Mesothelial cell of epicardium (in vitro differentiated cells): ENCODE data around the gene LENG9. TPM values are rescaled to one million over a fixed set of nuclear protein-coding genes. Genes with fewer than 3 reads are reported as not detected.

Experiments
- DNase-seq, 2 experiments: peaks; one replicate each; pipeline ENCODE4 v3.0.0; 2021; ENCODE audit warnings: low spot score in 2 of 2; ENCODE audit not compliant: unreplicated experiment in 2 of 2
- H3K27ac Mint-ChIP-seq: 2 replicates; pipeline ENCODE4 v1.8.0; 2021; ENCODE audit warnings: mixed read lengths
- H3K27me3 Mint-ChIP-seq: 2 replicates; pipeline ENCODE4 v1.8.0; 2021; ENCODE audit warnings: low read depth, mixed read lengths
- H3K36me3 Mint-ChIP-seq: 2 replicates; pipeline ENCODE4 v1.8.0; 2021; ENCODE audit warnings: mixed read lengths
- H3K4me1 Mint-ChIP-seq: 2 replicates; pipeline ENCODE4 v1.8.0; 2021; ENCODE audit warnings: mixed read lengths
- H3K4me3 Mint-ChIP-seq: 2 replicates; pipeline ENCODE4 v1.8.0; 2021; ENCODE audit warnings: mild to moderate bottlenecking, moderate library complexity, mixed read lengths
- H3K9me3 Mint-ChIP-seq: 2 replicates; pipeline ENCODE4 v1.8.0; 2021; ENCODE audit warnings: mixed read lengths
- CTCF ChIP-seq: fragments of 200-600 bp; sonication (generic); IDR thresholded peaks from one replicate; pipeline ENCODE4 v1.5.0; 2021; ENCODE audit warnings: antibody characterized with exemption; ENCODE audit not compliant: unreplicated experiment
- total RNA-seq: library from RNA; stranded (reverse); gene quantifications from 3 replicates; pipeline ENCODE4 v1.2.1, GENCODE V29; 2021

Gene LENG9
- total RNA-seq, 1 donor from 2014 or later = 5.8 TPM

GRCh38 chr19:54439174-54439851 lies 24.3 kb downstream of the LENG9 start:
- Mint-ChIP-seq H3K36me3 (peaks cover 13% of the 10 kb centered on the region), H3K27me3 (no peaks in the 10 kb centered on the region), H3K27ac (no peak overlapping the region)

GRCh38 chr19:54436628-54437252 lies 26.8 kb downstream of the LENG9 start:
- H3K4me3 Mint-ChIP-seq = no peak overlapping the region
- peaks cover 6% of the 10 kb centered on the region for H3K36me3 Mint-ChIP-seq
- DNase-seq = no peak
- no peaks in the 10 kb centered on the region for H3K27me3 Mint-ChIP-seq
- no peak for TF ChIP-seq CTCF
- H3K27ac Mint-ChIP-seq = no peak overlapping the region
- peaks cover 9% of the 10 kb centered on the region for H3K4me1 Mint-ChIP-seq
- no peaks in the 10 kb centered on the region for H3K9me3 Mint-ChIP-seq

More at GRCh38 chr19:54439174-54439851, 24.3 kb downstream of the LENG9 start:
- Mint-ChIP-seq H3K4me3 (no peak overlapping the region), H3K4me1 (peaks cover 3% of the 10 kb centered on the region), H3K9me3 (no peaks in the 10 kb centered on the region)
- no peak for DNase-seq
- TF ChIP-seq CTCF = no peak

- Mint-ChIP-seq H3K4me1 (peaks cover 16% of the 10 kb centered on the region), H3K36me3 (peaks cover 6% of the 10 kb centered on the region), H3K4me3 (no peak overlapping the region), H3K9me3 (no peaks in the 10 kb centered on the region), H3K27ac (no peak overlapping the region), H3K27me3 (peaks cover under 1% of the 10 kb centered on the region)
- no peak for TF ChIP-seq CTCF
- DNase-seq = no peak
These were observed 27.5 kb downstream of the LENG9 start for GRCh38 chr19:54436031-54436523.

- peaks cover 4% of the 10 kb centered on the region for H3K27me3 Mint-ChIP-seq
These were observed 28.0 kb downstream of the LENG9 start for GRCh38 chr19:54435551-54436016.

GRCh38 chr19:54434873-54435214 lies 28.7 kb downstream of the LENG9 start:
- no peak overlapping the region for H3K27ac Mint-ChIP-seq
- H3K36me3 Mint-ChIP-seq = peaks cover 5% of the 10 kb centered on the region

More at GRCh38 chr19:54435551-54436016, 28.0 kb downstream of the LENG9 start:
- H3K9me3 Mint-ChIP-seq = no peaks in the 10 kb centered on the region
- no peak overlapping the region for H3K27ac Mint-ChIP-seq
- H3K4me3 Mint-ChIP-seq = no peak overlapping the region
- DNase-seq = no peak
- TF ChIP-seq CTCF = no peak
- H3K36me3 Mint-ChIP-seq = peaks cover 6% of the 10 kb centered on the region
- H3K4me1 Mint-ChIP-seq = peaks cover 19% of the 10 kb centered on the region

More at GRCh38 chr19:54434873-54435214, 28.7 kb downstream of the LENG9 start:
- Mint-ChIP-seq H3K27me3 (peaks cover 6% of the 10 kb centered on the region), H3K4me1 (peaks cover 22% of the 10 kb centered on the region), H3K9me3 (no peaks in the 10 kb centered on the region), H3K4me3 (no peak overlapping the region)
- no peak for TF ChIP-seq CTCF
- DNase-seq = no peak
